WERI-Rb-1 (cell line): ENCODE measurements around the gene GALNT15.

Source experiments
- DNase-seq: peaks from one replicate; pipeline ENCODE4 v3.0.0-alpha.2; 2020
- H3K27ac ChIP-seq: fragments of 250-450 bp; sonication (Bioruptor Pico); 2 replicates; pipeline ENCODE4 v1.5.1; 2020; ENCODE audit warnings: mild to moderate bottlenecking, moderate library complexity
- H3K27me3 ChIP-seq: fragments of 250-450 bp; sonication (Bioruptor Pico); 2 replicates; pipeline ENCODE4 v1.5.1; 2021; ENCODE audit warnings: mild to moderate bottlenecking, low read depth, moderate library complexity; ENCODE audit not compliant: insufficient read depth, severe bottlenecking
- H3K36me3 ChIP-seq: fragments of 250-450 bp; sonication (Bioruptor Pico); 2 replicates; pipeline ENCODE4 v1.5.1; 2020; ENCODE audit warnings: mild to moderate bottlenecking, moderate library complexity
- H3K4me3 ChIP-seq: 2 replicates; pipeline ENCODE4 v1.5.1; 2011; ENCODE audit warnings: low read depth, mild to moderate bottlenecking, control low read depth, low read length
- H3K9me3 ChIP-seq: fragments of 250-450 bp; sonication (Bioruptor Pico); 2 replicates; pipeline ENCODE4 v1.5.1; 2021; ENCODE audit warnings: mild to moderate bottlenecking, moderate library complexity; ENCODE audit not compliant: severe bottlenecking
- CTCF ChIP-seq: IDR thresholded peaks from 2 replicates; pipeline ENCODE4 v1.5.1; 2011; ENCODE audit warnings: low read depth, mild to moderate bottlenecking, control low read depth, inconsistent platforms, low read length

The GALNT15 gene

DNA sequence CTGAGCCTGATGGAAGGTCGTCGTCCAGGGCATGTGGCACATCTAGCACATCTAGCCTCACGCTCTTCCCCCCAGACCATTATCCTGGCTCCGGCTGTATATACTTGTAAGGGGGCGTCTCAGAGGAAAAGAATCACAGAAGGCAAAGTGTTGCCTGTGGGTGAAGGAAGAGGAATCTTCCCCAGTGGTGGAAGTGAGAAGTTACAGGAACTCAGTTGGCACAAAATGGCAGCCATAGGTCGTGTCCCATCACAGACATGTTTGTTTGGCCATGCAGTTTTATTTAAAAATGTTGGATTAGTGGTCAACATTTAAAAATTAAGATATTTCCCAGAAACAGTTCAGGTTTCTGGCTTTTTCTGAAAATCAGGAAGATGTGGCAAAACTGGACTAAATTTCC, 13.6 kb downstream of the GALNT15 start:
- no peak overlapping the region for H3K4me3 ChIP-seq
- H3K36me3 ChIP-seq = no peaks in the 10 kb centered on the region
- DNase-seq = no peak
- no peaks in the 10 kb centered on the region for H3K9me3 ChIP-seq
- H3K27ac ChIP-seq = no peak overlapping the region
- H3K27me3 ChIP-seq = no peaks in the 10 kb centered on the region
- TF ChIP-seq CTCF = no peak

GRCh38 chr3:16189201-16189600, 14.7 kb downstream of the GALNT15 start:
- H3K4me3 ChIP-seq = no peak overlapping the region
- DNase-seq = no peak
- H3K9me3 ChIP-seq = no peaks in the 10 kb centered on the region
- H3K36me3 ChIP-seq = no peaks in the 10 kb centered on the region
- no peak for TF ChIP-seq CTCF
- no peaks in the 10 kb centered on the region for H3K27me3 ChIP-seq
- H3K27ac ChIP-seq = no peak overlapping the region

DNA sequence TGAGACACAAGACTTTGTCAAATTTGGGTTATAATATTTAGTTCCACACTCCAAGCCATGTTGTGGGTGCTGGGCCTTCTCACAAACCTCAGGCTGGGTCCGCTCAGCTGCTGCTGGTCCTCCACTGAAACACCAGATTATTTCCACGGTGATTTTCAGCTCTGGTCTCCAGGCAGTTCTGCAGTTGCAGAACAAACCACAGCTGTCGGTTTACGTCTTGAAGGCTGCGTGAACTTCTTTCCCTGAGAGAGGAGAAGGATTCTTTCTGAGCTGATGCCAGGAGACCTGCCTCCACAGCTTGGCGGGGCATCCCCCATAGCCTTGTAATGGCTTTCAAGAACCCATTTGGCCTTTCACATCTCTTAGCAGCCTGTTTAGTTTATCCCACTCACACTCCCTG, 16.2 kb downstream of the GALNT15 start:
- no peak for DNase-seq
- Histone ChIP-seq H3K27me3 (no peaks in the 10 kb centered on the region), H3K27ac (no peak overlapping the region), H3K4me3 (no peak overlapping the region), H3K36me3 (no peaks in the 10 kb centered on the region), H3K9me3 (no peaks in the 10 kb centered on the region)
- no peak for TF ChIP-seq CTCF

DNA sequence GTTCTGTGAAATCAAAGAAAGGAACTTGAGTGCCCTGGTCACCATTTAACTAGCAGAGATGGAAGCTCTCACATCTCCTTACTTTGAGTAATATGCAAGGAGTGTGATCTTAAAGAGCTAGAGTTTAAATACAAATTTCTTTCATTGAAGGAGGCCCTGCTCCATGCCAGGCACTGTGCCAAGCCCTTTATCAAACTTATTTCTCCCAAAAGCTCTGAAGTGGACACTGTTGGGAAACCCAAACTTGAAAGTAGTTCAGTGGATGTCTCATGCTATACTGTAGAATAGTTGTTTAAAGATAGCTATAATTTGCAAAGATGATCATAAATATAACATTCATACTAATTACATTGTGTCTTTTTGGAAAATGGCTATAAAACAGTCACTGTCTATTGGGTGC, 17.1 kb downstream of the GALNT15 start:
- Histone ChIP-seq H3K36me3 (no peaks in the 10 kb centered on the region), H3K27me3 (no peaks in the 10 kb centered on the region), H3K9me3 (no peaks in the 10 kb centered on the region), H3K27ac (no peak overlapping the region), H3K4me3 (no peak overlapping the region)
- no peak for DNase-seq
- TF ChIP-seq CTCF = no peak

- no peak for TF ChIP-seq CTCF
- Histone ChIP-seq H3K36me3 (no peaks in the 10 kb centered on the region), H3K9me3 (no peaks in the 10 kb centered on the region), H3K27me3 (no peaks in the 10 kb centered on the region), H3K4me3 (no peak overlapping the region), H3K27ac (no peak overlapping the region)
- no peak for DNase-seq
Observed at GRCh38 chr3:16192176-16192811, 17.8 kb downstream of the GALNT15 start.

GRCh38 chr3:16198427-16198826, 23.9 kb downstream of the GALNT15 start:
- no peak for TF ChIP-seq CTCF

More at GRCh38 chr3:16198427-16198826, 23.9 kb downstream of the GALNT15 start:
- no peak overlapping the region for H3K27ac ChIP-seq
- H3K27me3 ChIP-seq = no peaks in the 10 kb centered on the region
- no peak for DNase-seq
- H3K9me3 ChIP-seq = no peaks in the 10 kb centered on the region
- no peaks in the 10 kb centered on the region for H3K36me3 ChIP-seq
- H3K4me3 ChIP-seq = no peak overlapping the region
